Measurements from ENCODE around the gene SOD3. TPM values are rescaled to one million over a fixed set of nuclear protein-coding genes. Genes with fewer than 3 reads are reported as not detected.

SOD3 gene
- total RNA-seq, 1 experiment from 2014 or later = 4.1 TPM

GRCh38 chr4:24842356-24842755 is 47.0 kb downstream of the SOD3 start:
- no peak for DNase-seq (ENCODE audit: low spot score)
- no peak for ATAC-seq

DNA sequence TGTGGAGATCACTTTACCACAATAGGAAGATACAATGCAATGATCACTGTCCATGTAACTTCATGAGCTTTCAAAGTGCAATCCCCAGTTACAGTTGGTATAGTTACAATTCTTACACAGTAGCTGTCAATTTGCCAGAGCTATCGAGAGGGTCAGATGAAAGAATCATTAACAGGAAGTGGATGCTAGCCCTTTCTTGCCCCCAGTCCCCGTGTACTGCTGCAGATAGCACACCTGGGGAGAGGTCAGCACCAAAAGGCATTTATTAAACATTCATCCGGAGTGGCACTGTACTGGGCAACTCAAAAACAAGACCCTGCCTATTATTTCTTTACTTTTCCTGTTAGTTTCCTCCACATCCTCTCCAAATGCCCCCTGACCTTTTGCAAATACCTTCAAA is 47.7 kb downstream of the SOD3 start:
- H3K27me3 Mint-ChIP-seq (ENCODE audit: low read depth) = no peaks in the 10 kb centered on the region
- H3K4me1 Mint-ChIP-seq = peaks cover 12% of the 10 kb centered on the region
- no peak for ATAC-seq
- no peak overlapping the region for H3K4me3 Mint-ChIP-seq
- H3K36me3 Mint-ChIP-seq = no peaks in the 10 kb centered on the region
- DNase-seq (ENCODE audit: low spot score) = no peak
- ChIA-PET CTCF (interaction anchor here (1.3 kb wide), 1 partner anchor 146 kb away, joined by 3 read pairs; no protein-coding TSS in a partner anchor), POLR2A (no interaction called here)
- H3K9me3 Mint-ChIP-seq = no peaks in the 10 kb centered on the region
- no peak overlapping the region for H3K27ac Mint-ChIP-seq
- no peak for TF ChIP-seq ETV6 (CRISPR knock-in tag; IDR thresholded peaks at IDR 0.05)
- no peak for TF ChIP-seq HMGXB4 (CRISPR knock-in tag; IDR thresholded peaks at IDR 0.05)
- TF ChIP-seq CBFB (CRISPR knock-in tag; IDR thresholded peaks at IDR 0.05; ENCODE audit: low read depth) = no peak
- TF ChIP-seq FOXK1 (CRISPR knock-in tag; IDR thresholded peaks at IDR 0.05) = no peak
- TF ChIP-seq RORB (CRISPR knock-in tag; IDR thresholded peaks at IDR 0.05) = no peak
- no peak for TF ChIP-seq KAT7 (CRISPR knock-in tag; IDR thresholded peaks at IDR 0.05; ENCODE audit: borderline replicate concordance)
- TF ChIP-seq, protein P1, sequence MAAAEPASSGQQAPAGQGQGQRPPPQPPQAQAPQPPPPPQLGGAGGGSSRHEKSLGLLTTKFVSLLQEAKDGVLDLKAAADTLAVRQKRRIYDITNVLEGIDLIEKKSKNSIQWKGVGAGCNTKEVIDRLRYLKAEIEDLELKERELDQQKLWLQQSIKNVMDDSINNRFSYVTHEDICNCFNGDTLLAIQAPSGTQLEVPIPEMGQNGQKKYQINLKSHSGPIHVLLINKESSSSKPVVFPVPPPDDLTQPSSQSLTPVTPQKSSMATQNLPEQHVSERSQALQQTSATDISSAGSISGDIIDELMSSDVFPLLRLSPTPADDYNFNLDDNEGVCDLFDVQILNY (CRISPR knock-in tag; IDR thresholded peaks at IDR 0.05) = no peak
- TF ChIP-seq ELF4 (CRISPR knock-in tag; IDR thresholded peaks at IDR 0.05; ENCODE audit: low read depth) = no peak
- TF ChIP-seq ZNF671 (CRISPR knock-in tag; IDR thresholded peaks at IDR 0.05) = no peak
- no peak for TF ChIP-seq MXD4 (CRISPR knock-in tag; IDR thresholded peaks at IDR 0.05; ENCODE audit: borderline replicate concordance)
- TF ChIP-seq, protein P2, sequence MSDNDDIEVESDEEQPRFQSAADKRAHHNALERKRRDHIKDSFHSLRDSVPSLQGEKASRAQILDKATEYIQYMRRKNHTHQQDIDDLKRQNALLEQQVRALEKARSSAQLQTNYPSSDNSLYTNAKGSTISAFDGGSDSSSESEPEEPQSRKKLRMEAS (CRISPR knock-in tag; IDR thresholded peaks at IDR 0.05) = no peak
- no peak for TF ChIP-seq ZNF232 (CRISPR knock-in tag; IDR thresholded peaks at IDR 0.05)
- TF ChIP-seq ZNF317 (CRISPR knock-in tag; IDR thresholded peaks at IDR 0.05; ENCODE audit: borderline replicate concordance, low read depth) = no peak
- TF ChIP-seq, protein P3, sequence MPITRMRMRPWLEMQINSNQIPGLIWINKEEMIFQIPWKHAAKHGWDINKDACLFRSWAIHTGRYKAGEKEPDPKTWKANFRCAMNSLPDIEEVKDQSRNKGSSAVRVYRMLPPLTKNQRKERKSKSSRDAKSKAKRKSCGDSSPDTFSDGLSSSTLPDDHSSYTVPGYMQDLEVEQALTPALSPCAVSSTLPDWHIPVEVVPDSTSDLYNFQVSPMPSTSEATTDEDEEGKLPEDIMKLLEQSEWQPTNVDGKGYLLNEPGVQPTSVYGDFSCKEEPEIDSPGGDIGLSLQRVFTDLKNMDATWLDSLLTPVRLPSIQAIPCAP (CRISPR knock-in tag; IDR thresholded peaks at IDR 0.05) = no peak
- TF ChIP-seq, protein P4, sequence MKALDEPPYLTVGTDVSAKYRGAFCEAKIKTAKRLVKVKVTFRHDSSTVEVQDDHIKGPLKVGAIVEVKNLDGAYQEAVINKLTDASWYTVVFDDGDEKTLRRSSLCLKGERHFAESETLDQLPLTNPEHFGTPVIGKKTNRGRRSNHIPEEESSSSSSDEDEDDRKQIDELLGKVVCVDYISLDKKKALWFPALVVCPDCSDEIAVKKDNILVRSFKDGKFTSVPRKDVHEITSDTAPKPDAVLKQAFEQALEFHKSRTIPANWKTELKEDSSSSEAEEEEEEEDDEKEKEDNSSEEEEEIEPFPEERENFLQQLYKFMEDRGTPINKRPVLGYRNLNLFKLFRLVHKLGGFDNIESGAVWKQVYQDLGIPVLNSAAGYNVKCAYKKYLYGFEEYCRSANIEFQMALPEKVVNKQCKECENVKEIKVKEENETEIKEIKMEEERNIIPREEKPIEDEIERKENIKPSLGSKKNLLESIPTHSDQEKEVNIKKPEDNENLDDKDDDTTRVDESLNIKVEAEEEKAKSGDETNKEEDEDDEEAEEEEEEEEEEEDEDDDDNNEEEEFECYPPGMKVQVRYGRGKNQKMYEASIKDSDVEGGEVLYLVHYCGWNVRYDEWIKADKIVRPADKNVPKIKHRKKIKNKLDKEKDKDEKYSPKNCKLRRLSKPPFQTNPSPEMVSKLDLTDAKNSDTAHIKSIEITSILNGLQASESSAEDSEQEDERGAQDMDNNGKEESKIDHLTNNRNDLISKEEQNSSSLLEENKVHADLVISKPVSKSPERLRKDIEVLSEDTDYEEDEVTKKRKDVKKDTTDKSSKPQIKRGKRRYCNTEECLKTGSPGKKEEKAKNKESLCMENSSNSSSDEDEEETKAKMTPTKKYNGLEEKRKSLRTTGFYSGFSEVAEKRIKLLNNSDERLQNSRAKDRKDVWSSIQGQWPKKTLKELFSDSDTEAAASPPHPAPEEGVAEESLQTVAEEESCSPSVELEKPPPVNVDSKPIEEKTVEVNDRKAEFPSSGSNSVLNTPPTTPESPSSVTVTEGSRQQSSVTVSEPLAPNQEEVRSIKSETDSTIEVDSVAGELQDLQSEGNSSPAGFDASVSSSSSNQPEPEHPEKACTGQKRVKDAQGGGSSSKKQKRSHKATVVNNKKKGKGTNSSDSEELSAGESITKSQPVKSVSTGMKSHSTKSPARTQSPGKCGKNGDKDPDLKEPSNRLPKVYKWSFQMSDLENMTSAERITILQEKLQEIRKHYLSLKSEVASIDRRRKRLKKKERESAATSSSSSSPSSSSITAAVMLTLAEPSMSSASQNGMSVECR (CRISPR knock-in tag; IDR thresholded peaks at IDR 0.05; ENCODE audit: borderline replicate concordance) = no peak
- TF ChIP-seq, protein P5, sequence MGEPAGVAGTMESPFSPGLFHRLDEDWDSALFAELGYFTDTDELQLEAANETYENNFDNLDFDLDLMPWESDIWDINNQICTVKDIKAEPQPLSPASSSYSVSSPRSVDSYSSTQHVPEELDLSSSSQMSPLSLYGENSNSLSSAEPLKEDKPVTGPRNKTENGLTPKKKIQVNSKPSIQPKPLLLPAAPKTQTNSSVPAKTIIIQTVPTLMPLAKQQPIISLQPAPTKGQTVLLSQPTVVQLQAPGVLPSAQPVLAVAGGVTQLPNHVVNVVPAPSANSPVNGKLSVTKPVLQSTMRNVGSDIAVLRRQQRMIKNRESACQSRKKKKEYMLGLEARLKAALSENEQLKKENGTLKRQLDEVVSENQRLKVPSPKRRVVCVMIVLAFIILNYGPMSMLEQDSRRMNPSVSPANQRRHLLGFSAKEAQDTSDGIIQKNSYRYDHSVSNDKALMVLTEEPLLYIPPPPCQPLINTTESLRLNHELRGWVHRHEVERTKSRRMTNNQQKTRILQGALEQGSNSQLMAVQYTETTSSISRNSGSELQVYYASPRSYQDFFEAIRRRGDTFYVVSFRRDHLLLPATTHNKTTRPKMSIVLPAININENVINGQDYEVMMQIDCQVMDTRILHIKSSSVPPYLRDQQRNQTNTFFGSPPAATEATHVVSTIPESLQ (CRISPR knock-in tag; IDR thresholded peaks at IDR 0.05) = no peak

More at GRCh38 chr4:24842356-24842755, 47.0 kb downstream of the SOD3 start:
- ChIA-PET CTCF (interaction anchor here (1.3 kb wide), 1 partner anchor 146 kb away, joined by 3 read pairs; no protein-coding TSS in a partner anchor), POLR2A (no interaction called here)
- peaks cover 12% of the 10 kb centered on the region for H3K4me1 Mint-ChIP-seq
- H3K9me3 Mint-ChIP-seq = no peaks in the 10 kb centered on the region
- no peaks in the 10 kb centered on the region for H3K27me3 Mint-ChIP-seq (ENCODE audit: low read depth)
- no peaks in the 10 kb centered on the region for H3K36me3 Mint-ChIP-seq
- TF ChIP-seq, protein P6, sequence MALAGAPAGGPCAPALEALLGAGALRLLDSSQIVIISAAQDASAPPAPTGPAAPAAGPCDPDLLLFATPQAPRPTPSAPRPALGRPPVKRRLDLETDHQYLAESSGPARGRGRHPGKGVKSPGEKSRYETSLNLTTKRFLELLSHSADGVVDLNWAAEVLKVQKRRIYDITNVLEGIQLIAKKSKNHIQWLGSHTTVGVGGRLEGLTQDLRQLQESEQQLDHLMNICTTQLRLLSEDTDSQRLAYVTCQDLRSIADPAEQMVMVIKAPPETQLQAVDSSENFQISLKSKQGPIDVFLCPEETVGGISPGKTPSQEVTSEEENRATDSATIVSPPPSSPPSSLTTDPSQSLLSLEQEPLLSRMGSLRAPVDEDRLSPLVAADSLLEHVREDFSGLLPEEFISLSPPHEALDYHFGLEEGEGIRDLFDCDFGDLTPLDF (CRISPR knock-in tag; IDR thresholded peaks at IDR 0.05) = no peak
- TF ChIP-seq, protein P7, sequence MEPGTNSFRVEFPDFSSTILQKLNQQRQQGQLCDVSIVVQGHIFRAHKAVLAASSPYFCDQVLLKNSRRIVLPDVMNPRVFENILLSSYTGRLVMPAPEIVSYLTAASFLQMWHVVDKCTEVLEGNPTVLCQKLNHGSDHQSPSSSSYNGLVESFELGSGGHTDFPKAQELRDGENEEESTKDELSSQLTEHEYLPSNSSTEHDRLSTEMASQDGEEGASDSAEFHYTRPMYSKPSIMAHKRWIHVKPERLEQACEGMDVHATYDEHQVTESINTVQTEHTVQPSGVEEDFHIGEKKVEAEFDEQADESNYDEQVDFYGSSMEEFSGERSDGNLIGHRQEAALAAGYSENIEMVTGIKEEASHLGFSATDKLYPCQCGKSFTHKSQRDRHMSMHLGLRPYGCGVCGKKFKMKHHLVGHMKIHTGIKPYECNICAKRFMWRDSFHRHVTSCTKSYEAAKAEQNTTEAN (CRISPR knock-in tag; IDR thresholded peaks at IDR 0.05) = no peak
- no peak for TF ChIP-seq ZMAT4 (CRISPR knock-in tag; IDR thresholded peaks at IDR 0.05)
- TF ChIP-seq NFYB (CRISPR knock-in tag; conservative IDR thresholded peaks at IDR 0.05; ENCODE audit: low read depth) = no peak
- TF ChIP-seq ZNF138 (CRISPR knock-in tag; conservative IDR thresholded peaks at IDR 0.05) = no peak
- TF ChIP-seq ZNF219 (CRISPR knock-in tag; IDR thresholded peaks at IDR 0.05; ENCODE audit: borderline replicate concordance) = no peak
- TF ChIP-seq MXD4 (CRISPR knock-in tag; IDR thresholded peaks at IDR 0.05; ENCODE audit: borderline replicate concordance) = no peak
- no peak for TF ChIP-seq OVOL2 (CRISPR knock-in tag; IDR thresholded peaks at IDR 0.05; ENCODE audit: borderline replicate concordance)
- no peak overlapping the region for H3K4me3 Mint-ChIP-seq
- H3K27ac Mint-ChIP-seq = no peak overlapping the region
